HG02852 (cell line): ENCODE measurements around the gene PRODH.
"Not testable (repeated sequence)": the region's sequence is repeated elsewhere in the genome, so short reads cannot be mapped to it uniquely, and the experiment has no call there.

Source experiments
- ATAC-seq: cut with Tn5 transposase; IDR thresholded peaks from one replicate; pipeline ENCODE4 v1.9.1; 2021; ENCODE audit warnings: mild to moderate bottlenecking, moderate library complexity; ENCODE audit not compliant: unreplicated experiment

The PRODH gene

GRCh38 chr22:18968011-18968749 lies 32.1 kb upstream of the PRODH start:
- ATAC-seq, result no peak

DNA sequence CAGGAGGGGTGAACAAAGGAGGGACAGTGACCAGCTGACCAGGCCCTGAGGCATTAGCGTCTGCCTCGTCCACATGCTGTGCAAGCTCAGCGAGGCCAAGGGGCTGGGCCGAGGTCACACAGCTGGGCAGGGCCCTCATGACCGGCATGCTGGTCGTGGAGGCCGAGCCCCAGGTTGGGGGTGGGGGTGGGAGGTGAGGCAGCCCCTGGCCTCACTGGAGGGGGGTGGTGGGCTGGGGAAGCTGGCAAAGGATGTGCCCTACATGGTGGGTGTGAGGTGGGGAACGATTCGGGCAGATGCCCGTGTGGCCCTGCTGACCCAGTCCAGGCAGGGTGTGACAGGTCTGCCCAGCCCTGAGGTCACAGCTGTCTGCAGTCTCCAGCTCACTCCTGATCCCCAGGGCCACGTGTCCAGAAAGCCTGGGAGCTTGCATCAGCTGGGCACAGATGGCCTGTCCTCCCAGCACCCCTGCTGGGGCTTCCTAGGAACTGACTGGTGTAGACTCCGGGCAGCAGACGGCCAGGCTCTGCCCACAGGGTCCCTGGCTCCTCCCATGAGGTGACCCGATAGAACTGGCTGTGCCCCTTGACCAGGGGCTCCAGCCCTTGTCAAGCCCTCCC lies 31.4 kb upstream of the PRODH start:
- ATAC-seq, result not testable (repeated sequence)

- no peak for ATAC-seq
Observed at GRCh38 chr22:18966748-18967147, 30.7 kb upstream of the PRODH start.

DNA sequence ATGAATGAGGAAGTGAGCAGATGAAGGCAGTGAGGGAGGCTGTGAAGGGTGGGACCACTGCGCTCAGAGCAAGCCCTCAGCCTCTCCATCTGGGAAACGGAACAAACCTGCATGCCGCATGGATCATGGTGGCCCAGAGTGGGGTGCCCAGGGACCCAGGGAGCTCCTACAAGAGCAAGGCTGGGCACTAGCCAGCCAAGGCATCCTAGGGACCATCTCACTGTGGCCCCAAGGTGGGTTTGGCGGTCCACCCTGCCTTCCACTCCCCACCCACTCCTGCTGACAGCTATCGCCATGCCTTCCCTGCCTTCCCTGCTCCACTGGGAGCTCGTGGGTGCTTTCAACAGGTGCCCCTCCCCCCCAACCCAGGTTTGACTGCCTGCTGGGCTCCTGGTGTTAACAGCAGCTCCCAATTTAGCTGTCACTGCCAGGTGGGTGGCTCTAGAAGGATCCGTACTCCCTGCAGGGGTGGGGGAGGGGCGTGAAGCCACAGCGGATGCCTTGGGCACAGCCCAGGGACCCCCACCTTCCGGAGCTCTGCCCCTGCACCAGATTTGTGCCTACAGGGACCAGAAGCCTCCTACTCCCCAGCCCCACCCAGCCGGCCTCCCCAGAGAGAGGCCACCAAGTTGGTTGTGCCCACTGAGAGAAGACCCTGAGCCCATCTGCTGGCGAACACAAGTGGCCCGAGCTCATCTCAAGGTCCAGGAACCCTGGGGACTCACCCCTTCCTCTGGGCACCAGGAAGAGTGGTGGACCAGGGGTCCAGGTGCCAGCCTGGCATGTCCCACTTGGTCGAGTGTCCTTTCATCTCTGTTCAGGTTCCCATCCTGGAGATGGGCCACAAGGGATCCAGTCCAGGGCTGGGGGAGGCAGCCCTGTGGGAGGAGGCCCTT lies 29.7 kb upstream of the PRODH start:
- ATAC-seq, result no peak

- ATAC-seq, result not testable (repeated sequence)
Observed at GRCh38 chr22:18964501-18965265, 28.6 kb upstream of the PRODH start.

- ATAC-seq, result not testable (repeated sequence)
Observed at GRCh38 chr22:18964051-18964450, 28.0 kb upstream of the PRODH start.

DNA sequence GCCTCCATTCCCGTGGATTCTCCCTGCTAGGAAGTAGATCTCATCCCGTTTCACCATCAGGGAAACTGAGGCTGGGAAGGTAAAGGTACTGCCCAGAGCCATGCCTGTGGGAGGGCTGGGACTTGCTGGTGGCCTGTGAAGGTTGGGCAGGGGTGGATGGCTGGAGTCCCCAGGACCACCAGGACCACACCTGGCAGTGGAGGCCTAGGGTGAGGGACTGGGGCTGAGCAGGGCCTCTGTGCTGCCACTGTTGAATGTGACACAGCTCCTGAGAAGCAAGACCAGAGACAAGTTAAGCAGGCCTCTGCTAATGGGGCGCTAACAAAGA lies 26.2 kb upstream of the PRODH start:
- ATAC-seq, result no peak

GRCh38 chr22:18961632-18962307 lies 25.7 kb upstream of the PRODH start:
- not testable (repeated sequence) for ATAC-seq

GRCh38 chr22:18961201-18961600 lies 25.1 kb upstream of the PRODH start:
- ATAC-seq, result not testable (repeated sequence)

DNA sequence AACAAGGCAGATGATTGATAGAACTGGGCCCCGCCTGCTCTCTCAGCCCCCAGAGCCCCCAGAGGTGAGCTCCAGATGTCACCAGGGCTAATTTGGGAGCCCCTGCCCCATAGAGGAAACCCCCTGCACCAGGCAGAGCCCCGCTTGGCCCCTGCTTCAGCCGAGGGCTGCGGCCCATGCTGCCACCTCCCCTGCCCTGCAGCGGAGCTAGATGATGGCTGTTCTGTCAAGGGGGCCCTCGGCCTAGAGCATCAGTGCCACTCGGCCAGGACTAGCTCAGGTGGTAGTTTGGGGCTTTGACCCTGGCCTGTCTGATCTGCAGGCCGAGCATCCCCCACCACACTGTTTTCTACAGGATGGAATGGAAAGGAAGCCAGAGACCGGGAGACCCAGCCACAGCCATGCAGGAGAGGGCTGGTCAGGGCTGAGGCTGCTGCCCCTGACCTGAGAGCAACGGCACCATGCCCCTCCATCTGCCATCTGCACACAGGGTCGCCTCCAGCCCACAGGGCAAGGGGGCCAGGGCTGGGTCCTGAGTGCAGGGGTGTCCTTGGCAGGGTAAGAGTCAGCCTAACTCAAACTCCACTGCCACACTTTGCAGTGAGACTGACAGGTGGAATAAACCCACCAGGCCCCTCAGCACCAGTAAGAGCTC lies 24.2 kb upstream of the PRODH start:
- ATAC-seq, result not testable (repeated sequence)

- ATAC-seq, result not testable (repeated sequence)
Observed at GRCh38 chr22:18959741-18960140, 23.6 kb upstream of the PRODH start.

DNA sequence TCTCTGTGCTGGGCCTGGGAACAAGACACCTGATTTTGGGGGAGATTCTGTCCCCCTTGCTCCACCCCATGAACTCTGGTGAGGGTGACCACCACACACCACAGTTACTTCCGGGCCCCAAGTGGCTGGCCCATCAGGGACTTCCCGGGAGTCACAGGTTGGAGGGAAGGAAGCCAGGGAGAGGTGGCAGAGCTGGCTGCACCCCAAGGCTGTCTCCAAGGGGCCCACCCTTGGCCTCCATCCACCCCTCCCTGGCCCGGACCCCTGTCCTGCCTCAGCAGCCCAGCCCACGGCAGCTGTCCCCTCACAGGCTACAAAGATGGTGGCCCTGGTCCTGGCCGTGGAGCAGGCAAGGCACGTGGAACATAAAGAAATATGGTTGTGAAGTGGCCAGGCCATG lies 23.2 kb upstream of the PRODH start:
- not testable (repeated sequence) for ATAC-seq

DNA sequence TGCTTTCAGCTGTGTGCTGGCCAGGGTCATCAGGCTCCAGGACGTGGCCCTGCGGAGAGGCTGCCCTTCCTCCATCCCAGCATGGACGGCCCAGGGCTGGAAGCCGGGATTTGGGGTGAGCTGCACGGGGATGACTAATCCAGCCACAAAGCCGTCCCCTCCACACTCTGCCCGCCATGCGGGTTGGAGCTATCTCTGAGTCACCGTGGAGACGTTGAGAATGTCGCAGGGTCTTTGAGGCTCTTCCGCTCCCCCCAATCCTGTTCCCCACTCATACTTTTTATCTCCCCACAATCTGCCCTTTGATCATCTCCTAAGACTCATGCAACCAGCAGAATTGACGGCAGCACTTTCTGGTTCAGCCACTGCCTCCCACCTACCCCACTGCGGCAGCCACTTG lies 22.6 kb upstream of the PRODH start:
- not testable (repeated sequence) for ATAC-seq

DNA sequence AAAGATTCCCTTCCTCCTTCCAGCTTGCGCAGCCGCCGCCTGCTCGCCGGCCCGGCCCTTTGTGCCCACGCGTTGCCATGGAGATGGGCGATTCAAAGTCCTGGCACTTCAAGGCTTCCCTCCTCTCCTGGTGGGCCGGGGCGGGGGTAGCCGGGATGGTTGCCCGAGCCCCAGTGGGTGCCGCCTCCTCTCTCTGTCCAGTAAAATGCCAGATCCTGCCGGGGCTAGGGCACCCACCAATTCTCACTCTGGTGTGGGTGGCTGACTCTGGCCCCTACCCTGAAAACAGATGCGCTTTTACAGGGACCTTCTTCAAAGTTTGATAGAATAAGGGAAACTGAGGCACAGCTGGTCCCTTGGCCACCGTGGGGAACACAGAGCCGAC lies 22.2 kb upstream of the PRODH start:
- not testable (repeated sequence) for ATAC-seq

DNA sequence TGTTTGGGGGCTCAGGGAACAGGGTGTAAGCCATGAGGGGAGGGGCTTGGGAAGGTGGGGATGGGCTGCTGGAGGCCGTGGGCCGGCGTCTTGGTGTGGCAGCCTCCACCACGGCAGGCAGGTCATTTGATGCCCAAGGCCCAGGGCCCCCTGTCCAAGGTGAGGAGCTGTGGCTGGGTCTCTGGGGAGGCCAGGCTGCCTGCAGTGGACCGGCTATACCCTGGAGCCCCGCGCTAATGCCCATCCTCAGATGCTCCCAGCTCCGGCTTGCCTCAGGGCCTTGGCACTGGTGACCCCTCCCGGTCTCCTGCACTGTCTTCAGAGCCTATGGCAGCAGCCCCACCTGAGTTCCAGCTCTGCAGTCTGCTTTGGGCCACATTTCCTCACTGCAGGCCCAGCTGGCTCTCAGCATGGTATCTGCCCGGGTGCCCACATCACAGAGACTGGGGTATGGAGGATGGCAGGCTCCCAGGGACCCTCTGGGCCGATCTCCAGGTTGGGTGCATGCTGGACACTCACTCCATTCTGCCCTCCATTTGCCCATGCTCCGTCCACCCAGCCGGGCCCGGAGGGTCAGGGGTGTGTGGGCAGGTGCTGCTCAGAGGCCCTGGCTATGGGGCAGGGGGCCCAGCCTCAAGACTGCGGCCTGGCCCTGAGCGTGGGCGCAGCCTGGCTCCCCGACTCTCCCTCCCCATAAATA lies 21.7 kb upstream of the PRODH start:
- not testable (repeated sequence) for ATAC-seq

GRCh38 chr22:18956956-18957355 lies 20.9 kb upstream of the PRODH start:
- ATAC-seq, result not testable (repeated sequence)

DNA sequence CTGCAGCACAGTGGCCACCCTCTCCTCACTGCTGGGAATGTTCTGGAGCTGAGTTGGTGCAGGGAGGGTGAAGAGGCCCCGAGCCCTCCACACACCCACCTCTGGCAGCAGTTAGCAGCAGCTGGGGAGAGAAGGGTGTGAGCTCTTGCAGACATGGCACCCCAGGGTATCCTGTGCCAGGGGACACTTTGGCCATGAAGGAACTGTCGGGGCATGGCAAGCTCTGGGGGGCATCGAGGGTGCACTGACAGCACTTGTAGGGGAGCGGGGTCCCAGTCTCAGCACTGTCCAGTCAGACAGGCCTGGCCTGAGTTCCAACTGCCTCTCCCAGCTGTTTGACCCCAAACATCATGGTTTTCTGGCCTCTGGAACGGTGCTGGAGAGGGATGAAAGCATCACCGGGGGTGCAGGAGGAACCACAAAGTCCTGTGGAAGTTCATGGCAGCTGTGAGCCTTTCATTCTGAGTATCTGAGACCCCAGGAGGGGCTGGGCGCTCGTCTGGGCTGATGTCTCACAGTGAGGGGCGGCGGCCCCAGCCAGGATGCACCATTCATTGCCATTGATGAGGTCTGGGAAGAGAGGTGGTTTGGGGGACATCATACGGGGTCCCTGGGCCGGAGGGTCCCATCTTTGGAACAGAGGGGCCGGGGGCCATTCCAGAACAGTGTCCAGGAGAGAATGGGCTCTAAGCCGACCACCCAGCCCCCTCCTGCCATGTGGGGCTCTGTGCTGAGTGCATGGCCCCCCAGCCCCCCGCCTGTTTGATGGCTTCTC lies 20.2 kb upstream of the PRODH start:
- ATAC-seq, result not testable (repeated sequence)

- ATAC-seq, result no peak
Observed at GRCh38 chr22:18955696-18956095, 19.6 kb upstream of the PRODH start.
